ENCODE measurements around the gene FOXI3.

The FOXI3 gene

DNA sequence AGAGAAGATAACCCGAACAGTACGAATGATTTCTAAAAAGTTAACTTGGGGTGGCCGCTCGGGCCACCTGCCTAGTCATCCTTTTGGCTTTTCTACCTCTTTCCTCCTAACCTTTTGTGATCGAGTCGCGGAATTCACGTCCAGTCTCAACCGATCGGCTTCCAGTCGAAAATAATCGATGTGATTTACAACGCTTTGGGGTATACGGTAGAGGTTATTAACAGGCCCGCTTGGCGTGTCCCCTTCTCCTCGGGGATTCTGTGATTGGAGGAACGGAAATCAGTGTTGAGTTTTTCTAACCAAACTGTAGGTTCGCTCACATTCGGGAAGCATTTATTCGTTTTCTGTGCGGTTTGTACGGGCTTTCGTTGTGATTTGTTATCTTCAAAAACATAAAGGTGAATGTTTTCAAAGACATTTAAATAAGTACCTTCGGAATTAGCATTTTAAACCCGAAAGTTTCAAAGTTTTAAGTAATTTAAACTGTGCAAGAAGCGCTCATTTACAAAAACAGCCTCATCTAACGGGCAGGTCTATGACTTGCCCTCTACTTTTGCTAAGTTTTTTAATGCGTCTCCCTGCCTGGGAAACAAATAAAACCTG, 588 bp upstream of the FOXI3 start:
- DNase-seq (ENCODE audit: insufficient read length, low spot score): no peak
- TF ChIP-seq, protein P1, sequence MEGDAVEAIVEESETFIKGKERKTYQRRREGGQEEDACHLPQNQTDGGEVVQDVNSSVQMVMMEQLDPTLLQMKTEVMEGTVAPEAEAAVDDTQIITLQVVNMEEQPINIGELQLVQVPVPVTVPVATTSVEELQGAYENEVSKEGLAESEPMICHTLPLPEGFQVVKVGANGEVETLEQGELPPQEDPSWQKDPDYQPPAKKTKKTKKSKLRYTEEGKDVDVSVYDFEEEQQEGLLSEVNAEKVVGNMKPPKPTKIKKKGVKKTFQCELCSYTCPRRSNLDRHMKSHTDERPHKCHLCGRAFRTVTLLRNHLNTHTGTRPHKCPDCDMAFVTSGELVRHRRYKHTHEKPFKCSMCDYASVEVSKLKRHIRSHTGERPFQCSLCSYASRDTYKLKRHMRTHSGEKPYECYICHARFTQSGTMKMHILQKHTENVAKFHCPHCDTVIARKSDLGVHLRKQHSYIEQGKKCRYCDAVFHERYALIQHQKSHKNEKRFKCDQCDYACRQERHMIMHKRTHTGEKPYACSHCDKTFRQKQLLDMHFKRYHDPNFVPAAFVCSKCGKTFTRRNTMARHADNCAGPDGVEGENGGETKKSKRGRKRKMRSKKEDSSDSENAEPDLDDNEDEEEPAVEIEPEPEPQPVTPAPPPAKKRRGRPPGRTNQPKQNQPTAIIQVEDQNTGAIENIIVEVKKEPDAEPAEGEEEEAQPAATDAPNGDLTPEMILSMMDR (IDR thresholded peaks at IDR 0.05; ENCODE audit: insufficient read depth, missing control alignments): no peak
- FAIRE-seq: no peak

DNA sequence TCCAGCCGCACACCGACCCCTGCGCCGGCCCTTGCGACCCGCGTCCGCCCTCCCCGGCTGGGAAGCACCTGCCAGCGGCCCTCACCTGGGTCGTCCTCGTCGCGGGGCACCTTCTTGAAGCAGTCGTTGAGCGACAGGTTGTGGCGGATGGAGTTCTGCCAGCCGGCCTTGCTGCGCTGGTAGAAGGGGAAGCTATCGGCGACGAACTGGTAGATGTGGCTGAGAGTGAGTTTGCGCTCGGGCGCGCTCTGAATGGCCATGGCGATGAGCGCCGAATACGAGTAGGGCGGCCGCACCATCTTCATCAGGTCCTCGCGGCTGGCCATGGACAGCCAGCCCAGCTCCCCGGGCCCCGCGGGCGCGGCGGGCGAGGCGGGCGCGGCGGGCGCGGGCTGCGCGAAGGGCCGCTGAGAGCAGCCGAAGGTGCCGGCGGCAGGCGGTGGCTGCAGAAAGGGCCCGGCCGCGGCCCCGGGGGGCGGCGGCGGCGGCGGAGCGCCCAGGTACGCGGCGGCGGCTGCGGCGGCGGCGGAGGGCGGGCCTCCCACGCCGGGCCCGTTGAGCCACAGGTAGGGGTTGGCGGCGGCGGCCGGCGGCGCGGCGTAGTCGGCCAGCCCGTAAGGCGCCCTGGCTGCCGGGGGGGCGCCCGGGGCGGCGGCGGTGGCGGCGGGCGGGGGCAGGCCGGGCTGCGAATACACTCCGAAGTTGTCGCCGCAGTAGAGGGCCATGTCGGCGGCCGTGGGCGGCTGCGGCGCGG, 505 bp downstream of the FOXI3 start:
- DNase-seq (ENCODE audit: insufficient read length, low spot score) (no peak), FAIRE-seq (no peak)
- TF ChIP-seq, protein P1 (IDR thresholded peaks at IDR 0.05; ENCODE audit: insufficient read depth, missing control alignments): no peak

DNA sequence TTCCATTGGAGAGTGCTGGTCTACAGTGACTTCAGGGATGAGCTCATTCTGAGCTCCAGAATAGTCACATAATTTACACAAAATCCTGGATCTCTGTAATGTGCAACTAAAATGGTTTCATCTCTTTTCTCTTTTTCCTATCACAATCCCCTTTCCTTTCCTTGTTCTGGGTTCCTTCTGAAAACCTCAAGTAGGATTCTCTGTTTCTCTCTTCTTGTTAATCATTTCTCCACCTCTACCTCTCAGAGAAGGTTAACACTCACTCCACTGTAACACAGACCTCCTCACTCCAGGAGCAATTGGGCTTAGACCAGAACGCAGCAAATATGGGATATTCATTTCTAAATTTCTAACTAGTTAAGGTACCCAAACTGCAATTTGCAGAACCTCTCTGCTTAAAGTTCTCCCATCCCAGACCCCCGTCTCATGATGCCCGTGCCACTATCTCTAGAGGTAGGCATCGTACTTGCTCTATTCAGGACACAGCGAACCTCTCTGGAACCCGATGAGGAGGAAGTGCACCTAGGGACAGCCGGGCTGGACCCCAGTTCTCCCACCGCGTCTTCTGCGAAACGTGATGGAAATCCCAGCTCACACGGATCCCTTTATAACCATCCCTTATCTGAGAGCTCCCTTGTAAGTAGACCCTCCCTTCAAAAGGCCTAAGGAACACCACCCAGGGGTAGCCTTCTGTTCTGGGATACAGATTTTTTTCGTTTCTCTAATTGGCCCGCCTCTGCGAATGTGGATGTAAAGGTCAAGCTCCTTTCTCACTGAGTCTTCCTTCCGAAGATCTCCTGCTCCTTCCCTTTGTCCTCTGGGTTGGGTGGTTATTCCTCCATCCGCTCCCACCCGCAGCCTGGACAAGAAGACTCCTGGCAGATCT, 1.3 kb downstream of the FOXI3 start:
- FAIRE-seq (no peak), DNase-seq (ENCODE audit: insufficient read length, low spot score) (no peak)
- TF ChIP-seq, protein P1 (IDR thresholded peaks at IDR 0.05; ENCODE audit: insufficient read depth, missing control alignments): no peak

DNA sequence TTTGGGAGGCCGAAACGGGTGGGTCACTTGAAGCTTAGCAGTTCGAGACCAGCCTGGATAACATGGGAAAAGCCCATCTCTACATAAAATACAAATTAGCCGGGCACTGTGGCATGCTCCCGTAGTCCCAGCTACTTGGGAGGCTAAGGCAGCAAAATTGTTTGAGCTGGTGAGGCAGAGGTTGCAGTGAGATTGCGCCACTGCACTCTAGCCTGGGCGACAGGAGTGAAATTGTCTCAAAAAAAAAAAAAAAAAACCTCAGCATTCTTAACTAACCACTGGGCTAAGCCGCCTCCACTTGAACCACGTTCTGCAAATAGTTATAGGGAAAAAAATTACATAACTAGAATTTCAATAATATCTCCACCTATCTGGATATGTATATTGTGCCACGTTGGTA, 2.3 kb downstream of the FOXI3 start:
- DNase-seq (ENCODE audit: insufficient read length, low spot score) (no peak), FAIRE-seq (no peak)
- TF ChIP-seq, protein P1 (IDR thresholded peaks at IDR 0.05; ENCODE audit: insufficient read depth, missing control alignments): no peak

DNA sequence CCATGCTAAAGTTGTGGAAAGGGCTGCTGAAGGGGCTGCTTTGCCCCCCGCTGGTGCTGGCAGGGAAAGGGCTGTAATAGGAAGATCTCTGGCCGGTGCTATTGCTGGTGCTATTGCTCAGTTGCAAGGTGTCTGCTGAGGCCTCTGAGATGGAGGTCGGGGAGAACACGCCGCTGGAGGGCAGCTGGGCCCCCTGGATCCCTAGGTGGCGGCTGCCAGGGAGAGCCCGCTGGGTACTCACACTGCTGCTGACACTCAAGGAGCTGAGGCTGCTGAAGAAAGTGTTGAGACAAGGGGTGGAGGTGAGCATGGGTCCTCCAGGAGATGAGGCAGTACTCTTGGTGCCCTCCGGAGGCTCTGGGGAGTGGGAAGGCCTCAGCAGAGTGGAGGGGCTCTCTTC, 4.2 kb downstream of the FOXI3 start:
- TF ChIP-seq, protein P1 (IDR thresholded peaks at IDR 0.05; ENCODE audit: insufficient read depth, missing control alignments): no peak
- no peak for FAIRE-seq
- no peak for DNase-seq (ENCODE audit: insufficient read length, low spot score)

DNA sequence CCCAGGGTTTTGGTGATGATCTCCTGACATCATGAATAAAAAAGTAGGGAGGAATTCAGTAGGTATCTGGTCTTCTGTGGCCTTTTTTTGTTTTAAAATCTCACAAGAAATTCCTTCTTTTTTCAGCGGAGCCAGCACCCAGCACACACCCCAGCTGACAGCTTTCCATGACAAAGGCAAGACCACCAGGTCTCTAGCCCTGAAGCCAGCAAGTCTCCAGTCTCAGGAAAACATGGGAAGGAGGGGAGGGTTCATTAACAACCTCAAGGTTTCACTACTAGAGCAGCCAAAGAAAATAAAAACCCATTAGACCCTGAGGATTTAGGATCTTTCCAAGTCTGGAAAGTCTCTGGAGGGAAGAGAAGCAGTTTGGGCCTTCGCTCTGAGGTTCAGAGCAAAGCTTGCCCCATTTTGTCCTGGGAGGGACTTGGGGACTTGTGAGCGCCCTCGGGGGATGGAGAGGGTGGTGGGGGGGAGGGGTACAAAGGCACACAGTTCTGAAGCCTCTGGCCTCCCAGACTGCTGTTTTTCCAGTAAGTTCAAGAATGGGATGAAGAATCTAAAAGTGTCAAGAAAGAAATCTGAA, 9.0 kb downstream of the FOXI3 start:
- TF ChIP-seq, protein P1 (IDR thresholded peaks at IDR 0.05; ENCODE audit: insufficient read depth, missing control alignments): no peak
- FAIRE-seq: no peak
- DNase-seq (ENCODE audit: insufficient read length, low spot score): no peak
